GM12878 (cell line): ENCODE results near the gene NOP16. TPM values are rescaled to one million over a fixed set of nuclear protein-coding genes. Genes with fewer than 3 reads are reported as not detected.

ENCODE experiments used
- ATAC-seq: fragments of 200-7000 bp; cut with Tn5 transposase; 3 replicates; pipeline ENCODE4 v1.9.1; 2020; ENCODE audit warnings: mild to moderate bottlenecking, moderate library complexity
- BruUV-seq: library from RNA; stranded (reverse); fragments of 400-500 nt; replicated peaks from 2 replicates; lab custom pipeline; 2021; lab: Mats Ljungman, UMichigan
- CTCF ChIA-PET: fragments of 300-600 bp; sonication (Branson Sonifier 250); formaldehyde crosslinking; extraction: SDS; loops from one replicate; lab custom pipeline; 2021; ENCODE audit warnings: inconsistent platforms; lab: Yijun Ruan, JAX
- POLR2A ChIA-PET: fragments of 350-600 bp; formaldehyde crosslinking; extraction: SDS; loops from one replicate; lab custom pipeline; 2021; ENCODE audit warnings: inconsistent platforms; lab: Charles Lee
- RAD21 ChIA-PET: fragments of 300-600 bp; sonication (Branson Sonifier 250); formaldehyde crosslinking; loops from one replicate; lab custom pipeline; 2023; ENCODE audit warnings: antibody characterized with exemption; ENCODE audit not compliant: unreplicated experiment; lab: Charles Lee
- SMC1A ChIA-PET: fragments of 300-600 bp; sonication (Branson Sonifier 250); formaldehyde crosslinking; loops from one replicate; lab custom pipeline; 2023; ENCODE audit not compliant: unreplicated experiment, uncharacterized antibody; lab: Charles Lee
- DNase-seq: peaks from one replicate; pipeline ENCODE4 v3.0.0-alpha.2; 2011; ENCODE audit warnings: low read depth, low spot score
- FAIRE-seq: peaks from 3 replicates; lab custom pipeline; 2011; peaks lifted over from hg19 to GRCh38; lab: Jason Lieb, UNC
- H2AFZ ChIP-seq: 2 replicates; pipeline ENCODE4 v1.6.0; 2011; ENCODE audit warnings: low read depth, low read length, control low read depth; ENCODE audit not compliant: control insufficient read depth
- H3K27ac ChIP-seq: 2 replicates; pipeline ENCODE4 v1.5.1; 2011; ENCODE audit warnings: control low read depth; ENCODE audit not compliant: control insufficient read depth, insufficient read depth
- H3K27me3 ChIP-seq, 2 experiments: replicated peaks in 1 of 2; 2 replicates each; pipeline versions ENCODE4 v1.6.0 to v1.6.1; 2011; ENCODE audit warnings: low read length in 1 of 2; ENCODE audit not compliant: control insufficient read depth in 2 of 2, insufficient read depth in 2 of 2
- H3K36me3 ChIP-seq, 2 experiments: 2 replicates each; pipeline ENCODE4 v1.5.1; 2011; ENCODE audit warnings: low read length in 1 of 2; ENCODE audit not compliant: control insufficient read depth in 2 of 2, insufficient read depth in 2 of 2
- H3K4me1 ChIP-seq: 2 replicates; pipeline ENCODE4 v1.6.1; 2011; ENCODE audit warnings: mild to moderate bottlenecking, low read length, moderate library complexity, mixed read lengths; ENCODE audit not compliant: control insufficient read depth, insufficient read depth
- H3K4me2 ChIP-seq: 2 replicates; pipeline ENCODE4 v1.6.0; 2011; ENCODE audit warnings: control low read depth; ENCODE audit not compliant: control insufficient read depth, insufficient read depth
- H3K4me3 ChIP-seq: fragments of 200-600 bp; sonication (generic); 2 replicates; pipeline ENCODE4 v1.5.1; 2016
- H3K79me2 ChIP-seq: 2 replicates; pipeline ENCODE4 v1.6.0; 2011; ENCODE audit warnings: low read length; ENCODE audit not compliant: control insufficient read depth, insufficient read depth
- H3K9ac ChIP-seq: 2 replicates; pipeline ENCODE4 v1.8.0; 2011; ENCODE audit warnings: low read length, control low read depth, mixed read lengths; ENCODE audit not compliant: control insufficient read depth, insufficient read depth
- H3K9me3 ChIP-seq: replicated peaks from 3 replicates; pipeline ENCODE4 v1.5.1; 2011; ENCODE audit warnings: mild to moderate bottlenecking, low read length; ENCODE audit not compliant: control insufficient read depth, insufficient read depth
- H4K20me1 ChIP-seq: 2 replicates; pipeline ENCODE4 v1.6.0; 2011; ENCODE audit not compliant: control insufficient read depth, insufficient read depth
- BMI1 ChIP-seq: fragments of 450-650 bp; IDR thresholded peaks from 2 replicates; pipeline ENCODE4 v1.6.1; 2016; ENCODE audit warnings: mild to moderate bottlenecking, moderate library complexity, borderline replicate concordance
- CHD1 ChIP-seq: IDR thresholded peaks from 2 replicates; pipeline ENCODE4 v1.6.1; 2012; ENCODE audit warnings: low read depth, low read length, improper control_type of control experiment
- CREB1 ChIP-seq: IDR thresholded peaks from 2 replicates; pipeline ENCODE4 v1.6.1; 2012; ENCODE audit warnings: low read depth, mild to moderate bottlenecking, inconsistent platforms
- CREM ChIP-seq: IDR thresholded peaks from 2 replicates; pipeline ENCODE4 v1.6.1; 2014; ENCODE audit warnings: antibody characterized with exemption, low read depth
- DPF2 ChIP-seq: fragments of 450-650 bp; IDR thresholded peaks from 2 replicates; pipeline ENCODE4 v1.6.1; 2017; ENCODE audit warnings: mild to moderate bottlenecking
- GATAD2B ChIP-seq: fragments of 450-650 bp; conservative IDR thresholded peaks from 2 replicates; pipeline ENCODE4 v1.6.1; 2017; ENCODE audit warnings: low read depth, mild to moderate bottlenecking, moderate library complexity
- HSF1 ChIP-seq: fragments of 150-350 bp; IDR thresholded peaks from 2 replicates; pipeline ENCODE4 v1.6.1; 2014; ENCODE audit warnings: mild to moderate bottlenecking, low read depth, low read length
- IKZF2 ChIP-seq, 2 experiments: fragments of 450-650 bp; IDR thresholded peaks; 2 replicates each; pipeline ENCODE4 v1.6.1; 2017; ENCODE audit warnings: mild to moderate bottlenecking in 2 of 2, moderate library complexity in 2 of 2
- IRF4 ChIP-seq: IDR thresholded peaks from 2 replicates; pipeline ENCODE4 v1.6.1; 2011; ENCODE audit warnings: low read depth, low read length
- NBN ChIP-seq: fragments of 450-650 bp; IDR thresholded peaks from 2 replicates; pipeline ENCODE4 v1.6.1; 2016
- RELA ChIP-seq: fragments of 450-650 bp; IDR thresholded peaks from 2 replicates; pipeline ENCODE4 v1.8.0; 2014; ENCODE audit warnings: borderline replicate concordance; ENCODE audit not compliant: partially characterized antibody
- SP1 ChIP-seq: IDR thresholded peaks from one replicate; pipeline ENCODE4 v1.6.1; 2011; ENCODE audit warnings: low read depth, low read length
- SRF ChIP-seq, 2 experiments: IDR thresholded peaks; 2 replicates each; pipeline ENCODE4 v1.6.1; 2011; ENCODE audit warnings: low read depth in 2 of 2, low read length in 2 of 2, mild to moderate bottlenecking in 1 of 2, moderate library complexity in 1 of 2
- TAF1 ChIP-seq: IDR thresholded peaks from 2 replicates; pipeline ENCODE4 v1.6.1; 2011; ENCODE audit warnings: mild to moderate bottlenecking, low read depth, low read length, borderline replicate concordance
- YY1 ChIP-seq: IDR thresholded peaks from 2 replicates; pipeline ENCODE4 v1.6.1; 2011; ENCODE audit warnings: low read depth, mild to moderate bottlenecking, low read length
- ZNF24 ChIP-seq: fragments of 450-650 bp; IDR thresholded peaks from 2 replicates; pipeline ENCODE4 v1.6.1; 2017; ENCODE audit warnings: antibody characterized with exemption, mild to moderate bottlenecking
- ZNF592 ChIP-seq: fragments of 450-650 bp; IDR thresholded peaks from 2 replicates; pipeline ENCODE4 v1.6.1; 2017; ENCODE audit warnings: mild to moderate bottlenecking, moderate library complexity
- WGBS: methylation state at CpG from one replicate; pipeline ENCODE4 v1.1.6; 2016; ENCODE audit warnings: low lambda C conversion rate; ENCODE audit not compliant: insufficient replicate concordance, insufficient coverage; ENCODE audit errors: missing lambda C conversion rate; 5-methylcytosine and 5-hydroxymethylcytosine counted together
- in situ Hi-C: fragments of 300-500 bp; cut with MboI; formaldehyde crosslinking; loops from 9 replicates; pipeline ENCODE4 v1.14.3; 2018; ENCODE audit warnings: mixed read lengths
- intact Hi-C: fragments of 100-400 bp; cut with micrococcal nuclease; formaldehyde crosslinking; loops from one replicate; pipeline ENCODE4 v1.14.2; 2022; ENCODE audit not compliant: unreplicated experiment
- polyA plus RNA-seq, 11 experiments: library from polyadenylated mRNA; depleted of rRNA in 4 of 11; unstranded in 6 of 11; stranded (reverse) in 5 of 11; fragments of >200 nt; fragmentation: Nextera tagmentation in 4 of 11; fragmentation: Illumina TruSeq in 1 of 11; extraction: Ambion mirVana in 4 of 11; extraction: Trizol in 1 of 11; gene quantifications; 1 replicate in 1 of 11; 2 replicates in 10 of 11; pipeline versions ENCODE4 v1.2.1 to v1.2.3, GENCODE V29; 2011 to 2016; ENCODE audit warnings: inconsistent platforms in 2 of 11, missing spikeins in 2 of 11, low read depth in 1 of 11
- total RNA-seq, 4 experiments: library from RNA; depleted of rRNA in 3 of 4; stranded (reverse); fragments of >200 nt in 3 of 4; fragmentation: Illumina TruSeq in 1 of 4; extraction: Trizol in 1 of 4; gene quantifications; 2 replicates each; pipeline versions ENCODE4 v1.2.1 to v1.2.3, GENCODE V29; 2013 to 2021
- TF ChIP-seq, protein P1 (sequence below): IDR thresholded peaks from 2 replicates; pipeline ENCODE4 v1.6.1; 2012; ENCODE audit warnings: low read depth, low read length, improper control_type of control experiment
- TF ChIP-seq, protein P2 (sequence below): fragments of 450-650 bp; conservative IDR thresholded peaks from 2 replicates; pipeline ENCODE4 v1.6.1; 2017; ENCODE audit warnings: mild to moderate bottlenecking, moderate library complexity

The NOP16 gene
- total and polyA plus RNA-seq, 10 of the 15 experiments (the other 5 are each of a cell fraction or from before 2014, with no cell fraction given): 50.3 to 276 (median 116) TPM

DNA sequence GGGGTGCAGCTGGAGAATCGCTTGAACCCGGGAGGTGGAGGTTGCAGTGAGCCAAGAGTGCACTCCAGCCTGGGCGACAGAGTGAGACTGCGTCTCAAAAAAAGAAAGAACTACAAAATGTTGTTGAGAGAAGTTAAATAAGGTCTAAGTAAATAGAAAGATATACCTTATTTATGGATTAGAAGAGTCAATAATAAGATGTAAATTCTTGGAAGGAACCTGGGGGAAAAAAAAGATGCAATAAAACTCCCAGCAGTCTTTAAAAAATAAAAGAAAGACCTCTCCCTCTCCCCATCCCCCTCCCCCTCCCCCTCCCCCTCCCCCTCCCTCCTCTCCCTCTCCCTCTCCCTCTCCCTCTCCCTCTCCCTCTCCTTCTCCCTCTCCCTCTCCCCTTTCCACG is 44.3 kb upstream of the NOP16 start:
- intact Hi-C loops: no loop called here
- ATAC-seq: no peak

More for the DNA sequence above, 44.3 kb upstream of the NOP16 start:
- FAIRE-seq: no peak
- DNase-seq: no peak
- Histone ChIP-seq H3K27me3 (no peaks in the 10 kb centered on the region), H3K9me3 (no peaks in the 10 kb centered on the region), H3K79me2 (no peaks in the 10 kb centered on the region), H2AFZ (no peak overlapping the region), H3K36me3 (no peaks in the 10 kb centered on the region), H3K4me2 (no peak overlapping the region), H3K4me3 (no peak overlapping the region), H3K27ac (no peak overlapping the region), H4K20me1 (no peaks in the 10 kb centered on the region), H3K4me1 (peaks cover 5% of the 10 kb centered on the region), H3K9ac (no peak overlapping the region)
- ChIA-PET RAD21 (no interaction called here), POLR2A (no interaction called here), CTCF (interaction anchor here (4.6 kb wide), 1 partner anchor 16 kb away, joined by 15 read pairs; the partner anchor contains the start of gene CLTB), SMC1A (no interaction called here)
- in situ Hi-C loops: no loop called here
- BruUV-seq: no TSS peak
- WGBS: 67% methylated on average over 4 of the region's 5 CpGs
- no peak for TF ChIP-seq RELA
- TF ChIP-seq, protein P1, sequence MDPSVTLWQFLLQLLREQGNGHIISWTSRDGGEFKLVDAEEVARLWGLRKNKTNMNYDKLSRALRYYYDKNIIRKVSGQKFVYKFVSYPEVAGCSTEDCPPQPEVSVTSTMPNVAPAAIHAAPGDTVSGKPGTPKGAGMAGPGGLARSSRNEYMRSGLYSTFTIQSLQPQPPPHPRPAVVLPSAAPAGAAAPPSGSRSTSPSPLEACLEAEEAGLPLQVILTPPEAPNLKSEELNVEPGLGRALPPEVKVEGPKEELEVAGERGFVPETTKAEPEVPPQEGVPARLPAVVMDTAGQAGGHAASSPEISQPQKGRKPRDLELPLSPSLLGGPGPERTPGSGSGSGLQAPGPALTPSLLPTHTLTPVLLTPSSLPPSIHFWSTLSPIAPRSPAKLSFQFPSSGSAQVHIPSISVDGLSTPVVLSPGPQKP: no peak
- TF ChIP-seq IRF4: no peak
- no peak for TF ChIP-seq CREM
- TF ChIP-seq BMI1: no peak
- TF ChIP-seq GATAD2B: no peak
- no peak for TF ChIP-seq CREB1
- TF ChIP-seq ZNF592: no peak
- TF ChIP-seq ZNF24: no peak
- no peak for TF ChIP-seq SRF (IDR thresholded peaks at IDR 0.05; ENCODE audit: low read depth in 2 of 2, low read length in 2 of 2)
- no peak for TF ChIP-seq SP1
- no peak for TF ChIP-seq HSF1
- no peak for TF ChIP-seq NBN
- no peak for TF ChIP-seq IKZF2 (IDR thresholded peaks at IDR 0.05)
- no peak for TF ChIP-seq DPF2
- no peak for TF ChIP-seq CHD1
- no peak for TF ChIP-seq TAF1
- TF ChIP-seq, protein P2, sequence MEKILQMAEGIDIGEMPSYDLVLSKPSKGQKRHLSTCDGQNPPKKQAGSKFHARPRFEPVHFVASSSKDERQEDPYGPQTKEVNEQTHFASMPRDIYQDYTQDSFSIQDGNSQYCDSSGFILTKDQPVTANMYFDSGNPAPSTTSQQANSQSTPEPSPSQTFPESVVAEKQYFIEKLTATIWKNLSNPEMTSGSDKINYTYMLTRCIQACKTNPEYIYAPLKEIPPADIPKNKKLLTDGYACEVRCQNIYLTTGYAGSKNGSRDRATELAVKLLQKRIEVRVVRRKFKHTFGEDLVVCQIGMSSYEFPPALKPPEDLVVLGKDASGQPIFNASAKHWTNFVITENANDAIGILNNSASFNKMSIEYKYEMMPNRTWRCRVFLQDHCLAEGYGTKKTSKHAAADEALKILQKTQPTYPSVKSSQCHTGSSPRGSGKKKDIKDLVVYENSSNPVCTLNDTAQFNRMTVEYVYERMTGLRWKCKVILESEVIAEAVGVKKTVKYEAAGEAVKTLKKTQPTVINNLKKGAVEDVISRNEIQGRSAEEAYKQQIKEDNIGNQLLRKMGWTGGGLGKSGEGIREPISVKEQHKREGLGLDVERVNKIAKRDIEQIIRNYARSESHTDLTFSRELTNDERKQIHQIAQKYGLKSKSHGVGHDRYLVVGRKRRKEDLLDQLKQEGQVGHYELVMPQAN: no peak
- no peak for TF ChIP-seq YY1
